H9 (cell line): ENCODE data around the gene GPBAR1. TPM values are rescaled to one million over a fixed set of nuclear protein-coding genes. Genes with fewer than 3 reads are reported as not detected.

ENCODE experiments used
- DNase-seq: peaks from one replicate; pipeline ENCODE4 v3.0.0-alpha.2; 2017
- H2AFZ ChIP-seq: one replicate; pipeline ENCODE4 v1.6.1; 2013; ENCODE audit warnings: mild to moderate bottlenecking, low read length, control low read depth, moderate library complexity
- H2AK5ac ChIP-seq: 2 replicates; pipeline ENCODE4 v1.6.1; 2013; ENCODE audit warnings: low read length, control low read depth, mixed read lengths; ENCODE audit not compliant: insufficient read length
- H2BK120ac ChIP-seq: one replicate; pipeline ENCODE4 v1.6.1; 2013; ENCODE audit warnings: low read depth, mild to moderate bottlenecking, low read length, control low read depth, inconsistent platforms; ENCODE audit not compliant: poor library complexity, severe bottlenecking
- H2BK12ac ChIP-seq: 2 replicates; pipeline ENCODE4 v1.6.1; 2013; ENCODE audit warnings: low read length, control low read depth, mixed read lengths, low read depth; ENCODE audit not compliant: insufficient read length
- H2BK15ac ChIP-seq: 2 replicates; pipeline ENCODE4 v1.6.1; 2013; ENCODE audit warnings: low read depth, low read length, control low read depth
- H2BK20ac ChIP-seq: one replicate; pipeline ENCODE4 v1.6.1; 2013; ENCODE audit warnings: low read depth, mild to moderate bottlenecking, low read length, control low read depth, inconsistent platforms; ENCODE audit not compliant: poor library complexity, severe bottlenecking
- H2BK5ac ChIP-seq: 2 replicates; pipeline ENCODE4 v1.6.1; 2013; ENCODE audit warnings: low read length, control low read depth, mixed read lengths; ENCODE audit not compliant: insufficient read length
- H3K14ac ChIP-seq: 2 replicates; pipeline ENCODE4 v1.6.1; 2013; ENCODE audit warnings: low read length, control low read depth; ENCODE audit not compliant: insufficient read depth
- H3K18ac ChIP-seq: 2 replicates; pipeline ENCODE4 v1.6.1; 2013; ENCODE audit warnings: low read depth, mild to moderate bottlenecking, mixed read lengths, low read length, control low read depth; ENCODE audit not compliant: insufficient read length
- H3K23ac ChIP-seq: 2 replicates; pipeline ENCODE4 v1.6.1; 2013; ENCODE audit warnings: low read length, control low read depth, mixed read lengths, low read depth; ENCODE audit not compliant: insufficient read length
- H3K23me2 ChIP-seq: 2 replicates; pipeline ENCODE4 v1.6.1; 2013; ENCODE audit warnings: low read depth, mild to moderate bottlenecking, mixed read lengths, low read length, control low read depth; ENCODE audit not compliant: insufficient read length, poor library complexity, severe bottlenecking
- H3K27ac ChIP-seq: 2 replicates; pipeline ENCODE4 v1.5.1; 2013; ENCODE audit warnings: low read length, control low read depth, mixed read lengths, low read depth; ENCODE audit not compliant: insufficient read length
- H3K27me3 ChIP-seq: 2 replicates; pipeline ENCODE4 v1.6.1; 2013; ENCODE audit warnings: low read length, control low read depth, inconsistent platforms; ENCODE audit not compliant: insufficient read depth
- H3K4ac ChIP-seq: 2 replicates; pipeline ENCODE4 v1.6.1; 2013; ENCODE audit warnings: low read depth, mild to moderate bottlenecking, control low read depth, inconsistent platforms, low read length, moderate library complexity
- H3K4me1 ChIP-seq: 2 replicates; pipeline ENCODE4 v1.6.1; 2013; ENCODE audit warnings: low read length, control low read depth, inconsistent platforms; ENCODE audit not compliant: insufficient read depth
- H3K4me2 ChIP-seq: 2 replicates; pipeline ENCODE4 v1.6.1; 2013; ENCODE audit warnings: low read length, control low read depth, mixed read lengths; ENCODE audit not compliant: insufficient read length, insufficient read depth
- H3K56ac ChIP-seq: 2 replicates; pipeline ENCODE4 v1.6.1; 2013; ENCODE audit warnings: low read depth, mild to moderate bottlenecking, mixed read lengths, low read length, control low read depth; ENCODE audit not compliant: insufficient read length
- H3K79me1 ChIP-seq: 2 replicates; pipeline ENCODE4 v1.6.1; 2013; ENCODE audit warnings: low read depth, mild to moderate bottlenecking, moderate library complexity, low read length, control low read depth, inconsistent platforms; ENCODE audit not compliant: insufficient read depth, poor library complexity, severe bottlenecking
- H3K79me2 ChIP-seq: 2 replicates; pipeline ENCODE4 v1.6.1; 2013; ENCODE audit warnings: low read length, control low read depth, inconsistent platforms; ENCODE audit not compliant: insufficient read depth
- H3K9ac ChIP-seq: 2 replicates; pipeline ENCODE4 v1.6.1; 2013; ENCODE audit warnings: low read length, control low read depth, mixed read lengths; ENCODE audit not compliant: insufficient read length; ENCODE audit errors: extremely low read depth
- H3K9me3 ChIP-seq: one replicate; pipeline ENCODE4 v1.6.1; 2013; ENCODE audit warnings: low read depth, low read length, inconsistent platforms; ENCODE audit not compliant: control insufficient read depth
- H3T11ph ChIP-seq: one replicate; pipeline ENCODE4 v1.6.1; 2013; ENCODE audit warnings: mild to moderate bottlenecking, low read length, control low read depth, inconsistent platforms
- H4K20me1 ChIP-seq: one replicate; pipeline ENCODE4 v1.6.1; 2013; ENCODE audit not compliant: control insufficient read depth, insufficient read length, insufficient read depth
- H4K5ac ChIP-seq: 2 replicates; pipeline ENCODE4 v1.6.1; 2013; ENCODE audit warnings: low read depth, mild to moderate bottlenecking, mixed read lengths, low read length, control low read depth; ENCODE audit not compliant: insufficient read length
- H4K8ac ChIP-seq: replicated peaks from 2 replicates; pipeline ENCODE4 v1.6.1; 2013; ENCODE audit warnings: low read length, control low read depth, mixed read lengths, low read depth; ENCODE audit not compliant: insufficient read length
- H4K91ac ChIP-seq: 2 replicates; pipeline ENCODE4 v1.6.1; 2013; ENCODE audit warnings: low read depth, mild to moderate bottlenecking, moderate library complexity, mixed read lengths, low read length, control low read depth; ENCODE audit not compliant: insufficient read length
- H3K27ac Mint-ChIP-seq, 3 experiments: 2 replicates in 2 of 3; 3 replicates in 1 of 3; pipeline ENCODE4 v1.8.0; 2020 to 2021; ENCODE audit warnings: mixed read lengths in 3 of 3, mild to moderate bottlenecking in 1 of 3, moderate library complexity in 1 of 3
- H3K27me3 Mint-ChIP-seq: 2 replicates; pipeline ENCODE4 v1.8.0; 2021; ENCODE audit warnings: low read depth, mild to moderate bottlenecking, moderate library complexity, mixed read lengths
- H3K36me3 Mint-ChIP-seq, 3 experiments: 2 replicates in 2 of 3; 3 replicates in 1 of 3; pipeline ENCODE4 v1.8.0; 2020 to 2021; ENCODE audit warnings: low read depth in 3 of 3, mixed read lengths in 3 of 3; ENCODE audit not compliant: insufficient read depth in 1 of 3
- H3K4me1 Mint-ChIP-seq, 2 experiments: 2 replicates each; pipeline ENCODE4 v1.8.0; 2020; ENCODE audit warnings: mixed read lengths in 2 of 2
- H3K4me3 Mint-ChIP-seq, 2 experiments: 2 replicates in 1 of 2; 3 replicates in 1 of 2; pipeline ENCODE4 v1.8.0; 2020 to 2021; ENCODE audit warnings: mild to moderate bottlenecking in 2 of 2, mixed read lengths in 2 of 2, moderate library complexity in 1 of 2
- H3K9me3 Mint-ChIP-seq, 2 experiments: 2 replicates in 1 of 2; 3 replicates in 1 of 2; pipeline ENCODE4 v1.8.0; 2020; ENCODE audit warnings: mild to moderate bottlenecking in 2 of 2, mixed read lengths in 2 of 2, moderate library complexity in 1 of 2
- CTCF ChIP-seq: fragments of 200-600 bp; sonication (generic); conservative IDR thresholded peaks from 3 replicates; pipeline ENCODE4 v1.8.0; 2021; ENCODE audit warnings: antibody characterized with exemption, mild to moderate bottlenecking
- WGBS: extraction: QIAGEN DNeasy Blood & Tissue Kit; methylation state at CpG from one replicate; pipeline ENCODE4 v1.1.7; 2013; ENCODE audit warnings: missing lambda C conversion rate, low lambda C conversion rate, mixed read lengths; ENCODE audit not compliant: insufficient read length; ENCODE audit errors: extremely low coverage; 5-methylcytosine and 5-hydroxymethylcytosine counted together
- total RNA-seq: library from RNA; stranded (reverse); gene quantifications from 2 replicates; pipeline ENCODE4 v1.2.1, GENCODE V29; 2021

Gene GPBAR1
- total RNA-seq, 1 experiment from 2014 or later: 0.44 TPM

- no peaks in the 10 kb centered on the region for H3K27me3 Mint-ChIP-seq
- H3K23ac ChIP-seq: no peak overlapping the region
- H3K4me1 ChIP-seq: no peaks in the 10 kb centered on the region
- H2BK120ac ChIP-seq: no peak overlapping the region
- no peak overlapping the region for H4K5ac ChIP-seq
- H2AFZ ChIP-seq: no peak overlapping the region
- H3K4me1 Mint-ChIP-seq: peaks cover 3% of the 10 kb centered on the region in 2 experiments; a peak in 3 of 4 replicates
- H3K36me3 Mint-ChIP-seq: peaks cover 44 to 87% (median 76%) of the 10 kb centered on the region in 3 experiments; a peak in 6 of 7 replicates
- DNase-seq: no peak
- WGBS: no CpG with 5 or more reads among the region's 7 CpGs
- H4K91ac ChIP-seq: no peak overlapping the region
- H3K18ac ChIP-seq: no peak overlapping the region
- H3T11ph ChIP-seq: no peak overlapping the region
- H3K4me2 ChIP-seq: no peak overlapping the region
- no peak overlapping the region for H3K14ac ChIP-seq
- H3K27ac ChIP-seq: no peak overlapping the region
- no peak overlapping the region for H3K9ac ChIP-seq
- no peak overlapping the region; a peak in 1 of 7 replicates for H3K27ac Mint-ChIP-seq
- H3K9me3 Mint-ChIP-seq: no peaks in the 10 kb centered on the region
- no peaks in the 10 kb centered on the region for H3K23me2 ChIP-seq
- H3K79me2 ChIP-seq: no peaks in the 10 kb centered on the region
- H2AK5ac ChIP-seq: no peak overlapping the region
- H2BK15ac ChIP-seq: no peak overlapping the region
- no peak overlapping the region for H3K4me3 Mint-ChIP-seq
- no peaks in the 10 kb centered on the region for H3K79me1 ChIP-seq
- no peaks in the 10 kb centered on the region for H3K9me3 ChIP-seq
- TF ChIP-seq CTCF: no peak
- no peak overlapping the region for H3K4ac ChIP-seq
- no peak overlapping the region for H4K8ac ChIP-seq
- no peak overlapping the region for H2BK20ac ChIP-seq
- no peak overlapping the region for H3K56ac ChIP-seq
- no peak overlapping the region for H2BK5ac ChIP-seq
- H4K20me1 ChIP-seq: no peaks in the 10 kb centered on the region
- H3K27me3 ChIP-seq: no peaks in the 10 kb centered on the region
- no peak overlapping the region for H2BK12ac ChIP-seq
Measured at GRCh38 chr2:218252509-218253231, 8.1 kb upstream of the GPBAR1 start.
